ENCODE results near the gene VSTM2A.
"Not testable (repeated sequence)": the region's sequence is repeated elsewhere in the genome, so short reads cannot be mapped to it uniquely, and the experiment has no call there.

The VSTM2A gene, protein sequence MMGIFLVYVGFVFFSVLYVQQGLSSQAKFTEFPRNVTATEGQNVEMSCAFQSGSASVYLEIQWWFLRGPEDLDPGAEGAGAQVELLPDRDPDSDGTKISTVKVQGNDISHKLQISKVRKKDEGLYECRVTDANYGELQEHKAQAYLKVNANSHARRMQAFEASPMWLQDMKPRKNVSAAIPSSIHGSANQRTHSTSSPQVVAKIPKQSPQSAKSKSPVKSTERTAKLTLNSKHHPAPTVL

DNA sequence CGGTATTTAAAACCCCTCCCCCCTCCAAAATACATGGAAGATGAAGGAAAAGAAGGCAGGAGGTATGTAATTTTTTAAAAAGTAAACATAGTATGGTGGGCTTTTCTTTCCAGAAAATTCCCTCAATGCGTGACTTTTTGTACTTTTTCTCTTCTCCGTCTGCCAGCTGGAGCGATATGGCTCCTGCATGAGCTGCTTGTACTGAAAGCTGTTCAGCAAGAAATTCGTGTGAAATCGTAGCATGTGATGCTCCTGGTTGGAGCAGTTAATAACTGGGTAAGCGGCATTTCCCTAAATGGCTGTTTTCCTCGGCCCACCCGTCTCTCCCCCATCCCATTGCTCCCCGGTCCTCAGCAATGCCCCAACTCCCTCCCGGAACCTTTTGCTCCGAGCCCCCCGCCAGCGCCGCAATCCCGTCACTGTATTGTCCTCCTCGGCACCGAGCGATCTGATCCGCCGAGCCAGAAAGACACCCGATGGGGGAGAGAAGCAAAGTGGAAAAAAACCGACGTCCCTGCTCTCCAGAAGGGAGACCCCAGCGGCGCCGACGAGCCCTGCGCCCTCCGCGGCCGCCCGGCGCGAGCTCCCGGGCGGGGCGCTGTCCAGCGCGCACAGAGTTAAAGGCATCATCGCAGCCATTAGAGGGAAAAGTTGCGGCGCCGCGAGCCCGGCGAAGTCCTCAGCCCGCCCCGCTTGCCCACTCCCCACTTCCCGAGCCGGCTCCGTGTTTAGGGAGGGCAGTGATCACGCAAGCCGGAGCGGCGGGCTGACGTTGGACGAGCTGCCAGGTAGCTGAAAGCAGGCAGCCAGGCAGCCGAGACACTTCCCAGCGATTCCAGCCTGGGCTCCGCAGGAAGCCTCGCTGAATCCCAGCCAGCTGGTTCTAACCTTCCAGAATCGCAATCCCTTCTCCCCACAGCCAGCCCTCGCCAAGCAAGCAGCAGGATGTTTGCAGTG is at the start of gene VSTM2A:
VSTM2A (plus strand) TSS at position 707 of the 957 bp plus-strand sequence. CDS start 356 bp downstream, outside the sequence.
- DNase-seq (ENCODE audit: low spot score), result peak; percentile 59

DNA sequence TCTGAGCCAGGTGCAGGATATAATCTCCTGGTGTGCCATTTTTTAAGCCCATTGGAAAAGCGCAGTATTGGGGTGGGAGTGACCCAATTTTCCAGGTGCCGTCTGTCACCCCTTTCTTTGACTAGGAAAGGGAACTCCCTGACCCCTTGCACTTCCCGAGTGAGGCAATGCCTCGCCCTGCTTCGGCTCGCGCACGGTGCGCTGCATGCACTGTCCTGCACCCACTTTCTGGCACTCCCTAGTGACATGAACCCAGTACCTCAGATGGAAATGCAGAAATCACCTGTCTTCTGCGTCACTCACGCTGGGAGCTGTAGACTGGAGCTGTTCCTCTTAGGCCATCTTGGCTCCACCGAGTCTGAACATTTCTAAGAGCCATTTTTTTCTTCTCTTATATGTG is 37.6 kb upstream of the VSTM2A start:
- not testable (repeated sequence) for DNase-seq (ENCODE audit: low spot score)

DNA sequence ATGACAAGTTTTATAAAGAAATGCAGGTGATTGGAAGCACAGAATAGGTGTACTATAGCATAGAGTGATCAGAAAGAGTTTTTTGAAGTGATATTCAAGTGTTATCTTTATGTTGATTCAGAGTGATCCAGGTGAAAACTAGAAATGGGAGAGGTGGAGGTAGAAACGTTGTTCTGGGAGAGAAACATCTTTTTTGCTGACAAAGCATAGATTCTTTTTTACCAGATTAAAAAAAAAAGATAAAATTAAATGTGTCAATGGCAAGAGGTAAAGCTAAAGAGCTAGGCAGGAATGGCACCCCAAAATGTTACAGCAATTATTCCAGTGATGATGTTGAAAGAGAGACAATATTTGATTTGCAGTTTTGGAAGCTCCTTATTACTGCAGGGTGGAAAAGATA is 12.6 kb upstream of the VSTM2A start:
- no peak for DNase-seq (ENCODE audit: low spot score)

DNA sequence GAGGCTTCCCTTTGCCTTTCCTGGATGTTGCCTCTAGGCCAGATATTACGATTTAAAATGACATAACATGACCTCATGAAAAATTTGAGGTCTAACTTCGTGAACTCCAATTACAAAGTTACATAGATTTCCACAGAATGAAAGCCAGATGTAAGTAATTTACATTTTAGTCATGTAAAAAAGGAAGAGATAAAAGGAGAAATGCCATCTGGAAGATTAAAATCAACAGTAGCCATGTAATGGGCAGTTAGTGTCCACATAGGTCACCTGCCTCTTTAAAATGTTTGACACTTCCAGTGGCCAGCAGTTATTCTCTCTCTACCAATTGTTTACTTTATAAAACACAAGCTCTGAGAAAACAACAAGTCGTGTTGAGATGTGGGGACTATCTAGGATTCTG is 4.1 kb upstream of the VSTM2A start:
- no peak for DNase-seq (ENCODE audit: low spot score)

DNA sequence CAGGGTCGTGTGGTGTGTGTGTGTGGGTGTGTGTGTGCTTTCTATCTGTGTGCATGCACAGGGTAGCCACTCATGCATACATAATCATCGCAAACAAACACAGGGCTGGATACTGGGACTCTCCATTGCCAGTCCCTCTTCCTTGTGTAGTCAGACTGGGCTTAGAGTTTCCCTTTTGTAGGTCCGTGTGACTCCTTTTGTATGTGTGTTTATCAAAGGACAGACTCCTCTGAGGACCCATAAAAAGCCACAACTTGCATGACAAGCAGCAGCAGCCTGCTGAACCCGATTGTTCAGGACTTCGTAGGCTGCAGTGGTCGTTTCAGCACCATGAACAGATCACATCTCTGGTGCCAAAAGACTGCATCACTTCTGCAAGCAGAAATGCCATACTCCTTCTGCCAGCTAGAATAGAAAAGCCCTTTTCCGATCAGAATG is 895 bp downstream of the VSTM2A start:
- DNase-seq (ENCODE audit: low spot score), result peak; percentile 70

DNA sequence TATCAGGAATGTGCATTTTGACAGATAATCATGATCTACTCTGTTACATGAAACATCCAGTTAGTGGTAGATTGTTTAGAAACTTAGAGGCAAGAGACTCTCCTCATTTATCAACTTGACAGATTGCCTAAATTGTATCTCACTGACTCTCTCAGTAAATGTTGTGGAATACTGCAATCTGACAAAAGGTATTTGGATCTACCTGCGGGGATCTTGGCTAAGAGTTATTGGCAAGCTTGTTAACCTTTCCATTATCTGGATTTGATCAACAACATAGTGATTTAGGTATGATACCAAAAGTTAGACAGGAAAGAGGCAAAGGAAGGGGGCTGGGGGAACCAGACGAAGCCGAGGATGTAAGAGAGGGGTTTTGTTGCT is 2.0 kb downstream of the VSTM2A start:
- no peak for DNase-seq (ENCODE audit: low spot score)

DNA sequence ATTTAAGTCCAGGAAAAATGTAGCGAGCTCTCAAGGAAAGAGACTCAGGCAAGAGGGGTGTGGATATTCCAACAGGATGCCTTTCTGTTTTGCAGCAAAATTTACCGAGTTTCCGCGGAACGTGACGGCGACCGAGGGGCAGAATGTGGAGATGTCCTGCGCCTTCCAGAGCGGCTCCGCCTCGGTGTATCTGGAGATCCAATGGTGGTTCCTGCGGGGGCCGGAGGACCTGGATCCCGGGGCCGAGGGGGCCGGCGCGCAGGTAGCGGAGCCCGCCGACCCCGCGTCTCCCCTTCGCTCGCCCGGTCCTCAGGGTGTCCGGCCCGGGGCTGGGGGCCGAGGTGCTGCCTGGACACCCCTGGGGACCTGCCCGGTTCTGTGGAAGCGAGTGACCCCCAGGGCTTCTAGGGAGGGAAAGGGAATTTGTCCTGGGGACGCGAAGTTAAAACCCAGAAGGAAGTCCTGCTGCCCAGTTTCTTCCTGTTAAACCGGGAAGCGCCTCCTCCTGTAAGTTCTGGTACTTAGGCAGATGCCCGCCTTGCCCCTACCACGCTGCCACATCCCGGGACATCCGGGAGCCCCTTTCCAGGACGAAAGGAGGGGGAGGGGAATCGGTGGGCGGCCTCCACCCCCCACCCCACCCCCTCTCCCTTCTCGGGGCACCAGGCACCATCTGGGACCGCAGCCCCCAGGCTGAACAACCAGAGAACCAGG is 2.5 kb downstream of the VSTM2A start:
- DNase-seq (ENCODE audit: low spot score), result no peak

DNA sequence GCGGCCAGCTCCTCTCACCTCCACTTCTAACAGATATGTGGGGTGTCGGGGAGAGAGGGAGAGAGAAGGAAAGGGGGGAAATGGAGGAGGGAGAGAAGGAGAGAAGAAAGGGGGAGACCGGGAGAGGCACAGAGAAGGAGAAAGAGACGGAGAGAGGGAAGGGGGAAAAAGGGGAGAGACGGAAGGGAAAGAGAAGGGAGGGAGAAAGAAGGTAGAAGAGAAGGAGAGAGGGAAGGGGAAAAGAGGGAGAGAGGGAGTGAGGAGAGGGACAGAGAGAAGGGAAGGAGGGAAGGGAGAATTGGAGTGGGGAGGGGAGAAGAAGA is 3.0 kb downstream of the VSTM2A start:
- no peak for DNase-seq (ENCODE audit: low spot score)

DNA sequence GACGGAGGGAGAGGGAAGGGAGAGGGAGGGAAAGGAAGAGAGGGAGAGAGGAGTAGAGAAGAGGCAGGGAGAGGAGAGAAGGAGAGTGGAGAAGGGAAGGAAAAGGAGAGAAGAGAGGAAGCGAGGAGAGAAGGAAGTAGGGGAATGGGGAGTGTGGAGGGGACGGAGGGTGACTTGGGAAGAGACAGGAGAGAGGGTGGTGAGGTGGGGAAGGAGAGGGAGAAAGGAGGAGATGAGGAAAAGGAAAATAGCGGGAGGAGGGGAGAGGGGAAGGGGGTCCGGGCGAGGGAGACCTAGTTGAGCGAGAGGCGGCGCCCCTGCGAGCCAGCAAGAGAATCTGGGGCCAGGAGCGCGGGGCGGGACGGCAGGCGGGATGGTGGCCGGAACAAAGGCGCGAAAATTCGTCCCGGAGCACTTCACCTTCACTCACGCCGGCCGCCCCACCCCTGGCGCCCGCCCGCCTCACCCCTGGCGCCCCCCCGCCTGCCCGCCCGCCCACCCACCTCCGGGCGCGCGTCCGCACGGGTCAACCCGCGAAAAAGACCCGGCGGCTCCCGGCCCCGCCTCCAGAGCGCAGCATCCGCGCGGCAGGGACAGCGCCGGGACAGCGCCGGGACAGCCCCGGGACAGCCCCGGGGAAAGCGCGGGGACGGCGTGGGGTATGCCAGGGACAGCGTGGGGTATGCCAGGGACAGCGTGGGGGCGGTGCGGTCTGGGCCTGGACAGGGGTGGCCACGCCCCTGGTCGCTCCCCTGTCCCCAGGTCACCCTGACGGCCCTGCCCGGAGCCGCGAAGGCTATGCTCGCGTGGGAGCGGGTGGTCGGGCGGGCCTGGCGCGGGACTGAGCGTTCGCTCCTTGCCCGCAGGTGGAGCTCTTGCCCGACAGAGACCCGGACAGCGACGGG is 4.2 kb downstream of the VSTM2A start:
- peak; percentile 80 for DNase-seq (ENCODE audit: low spot score)

DNA sequence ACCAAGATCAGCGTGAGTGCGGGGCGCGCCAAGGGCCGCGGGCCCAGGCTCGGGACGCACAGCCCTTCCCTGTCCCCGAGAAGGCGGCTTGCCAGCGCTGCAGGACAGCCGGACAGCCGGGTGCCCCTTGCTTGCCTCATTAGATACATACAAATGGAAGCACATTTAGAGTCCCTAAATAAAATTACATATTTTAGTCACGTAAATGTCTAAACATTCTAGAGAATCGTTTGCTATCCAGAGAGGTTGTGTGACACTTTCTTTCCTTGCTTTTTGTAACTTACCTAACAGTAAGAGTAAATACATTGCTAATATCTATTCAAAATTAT is 4.8 kb downstream of the VSTM2A start:
- no peak for DNase-seq (ENCODE audit: low spot score)

DNA sequence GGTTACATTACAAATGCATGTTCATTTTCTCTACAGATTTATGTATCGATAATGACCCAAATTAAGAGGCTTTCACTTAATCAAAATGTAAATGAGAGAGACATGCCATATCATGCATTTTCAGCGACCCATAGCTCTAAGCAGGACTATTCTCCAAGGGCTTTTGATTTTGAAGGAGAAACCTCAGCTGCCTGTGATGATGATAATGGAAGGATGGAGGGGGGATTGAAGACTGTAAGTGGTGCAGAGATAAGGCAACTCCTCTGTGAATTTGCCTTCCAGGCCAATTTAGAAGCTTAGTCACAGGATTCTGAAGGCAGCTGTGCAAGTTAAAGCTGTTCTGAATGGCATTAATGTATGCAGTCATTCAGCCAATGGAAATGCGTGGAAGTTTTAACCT is 8.3 kb downstream of the VSTM2A start:
- no peak for DNase-seq (ENCODE audit: low spot score)

DNA sequence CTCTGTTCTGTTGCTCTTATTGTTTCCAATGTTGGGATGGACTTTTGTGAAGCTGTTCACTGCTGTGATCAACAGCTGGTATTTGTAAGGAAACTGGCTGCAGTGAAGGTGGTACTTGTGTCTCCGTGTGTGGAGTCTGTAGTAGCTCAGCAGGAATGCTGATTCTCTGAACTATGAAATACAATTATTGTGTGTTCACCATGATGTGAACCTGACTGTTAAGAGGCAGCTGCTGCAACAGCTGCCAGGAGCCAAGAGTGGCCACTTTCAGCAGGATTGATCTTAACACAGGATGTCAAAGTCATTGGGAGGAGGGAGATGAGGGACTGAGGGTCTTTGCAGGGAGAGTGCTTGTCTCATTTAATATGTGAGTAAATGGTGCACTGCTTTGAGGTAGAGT is 13.9 kb downstream of the VSTM2A start:
- no peak for DNase-seq (ENCODE audit: low spot score)

DNA sequence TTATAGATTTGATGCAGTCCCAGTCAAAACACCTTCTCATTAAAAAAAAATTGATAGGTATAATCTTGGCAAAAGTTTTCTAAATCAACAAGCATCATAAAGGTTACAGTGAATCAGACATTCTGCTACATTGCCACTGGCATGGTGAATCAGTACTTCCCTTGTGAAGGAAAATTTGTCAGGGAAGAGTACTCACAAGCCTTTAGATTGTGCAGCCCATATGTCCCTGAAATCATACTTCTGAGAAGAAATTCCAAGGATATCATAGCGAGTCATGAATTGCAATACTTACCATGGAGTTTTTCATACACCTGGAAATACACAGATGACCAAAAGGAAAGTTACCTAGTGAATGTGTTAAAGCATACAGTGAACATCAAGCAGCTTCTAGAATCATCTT is 17.2 kb downstream of the VSTM2A start:
- DNase-seq (ENCODE audit: low spot score), result no peak

DNA sequence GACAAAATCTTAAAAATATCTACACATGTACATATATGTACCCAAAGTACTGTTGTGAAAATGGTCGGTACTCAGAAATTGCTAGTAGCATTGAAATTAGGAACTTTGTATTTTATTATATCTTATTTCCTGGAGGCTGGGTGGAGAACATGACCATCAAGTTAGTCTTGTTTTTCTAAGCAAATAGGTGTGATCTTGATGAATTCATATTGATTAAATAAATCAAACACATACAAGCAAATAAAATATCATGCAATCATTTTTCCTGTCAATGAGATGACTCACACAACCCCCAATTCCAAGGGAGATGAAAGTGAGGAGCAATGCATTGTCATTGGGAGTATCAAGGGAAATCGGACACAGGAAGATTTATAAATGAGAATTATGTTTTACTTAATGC is 18.0 kb downstream of the VSTM2A start:
- no peak for DNase-seq (ENCODE audit: low spot score)

DNA sequence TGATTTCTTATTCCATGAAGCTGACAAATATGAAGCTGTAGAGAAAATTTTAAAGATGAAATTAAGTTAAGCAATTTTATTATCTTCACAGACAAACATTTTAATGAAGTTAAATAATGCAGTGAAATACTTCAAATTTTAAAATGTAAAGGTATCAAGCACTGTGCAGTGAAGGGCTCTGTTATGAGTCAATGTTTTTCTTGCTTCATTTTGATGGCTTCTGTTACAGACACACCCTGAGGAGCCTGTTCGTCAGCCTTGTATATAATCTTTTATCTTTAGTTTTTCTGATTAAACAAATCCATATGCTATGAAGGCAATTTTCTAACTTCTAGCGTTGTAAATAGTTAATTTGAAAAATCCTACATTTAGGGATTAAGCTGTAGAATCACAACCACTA is 18.5 kb downstream of the VSTM2A start:
- no peak for DNase-seq (ENCODE audit: low spot score)

DNA sequence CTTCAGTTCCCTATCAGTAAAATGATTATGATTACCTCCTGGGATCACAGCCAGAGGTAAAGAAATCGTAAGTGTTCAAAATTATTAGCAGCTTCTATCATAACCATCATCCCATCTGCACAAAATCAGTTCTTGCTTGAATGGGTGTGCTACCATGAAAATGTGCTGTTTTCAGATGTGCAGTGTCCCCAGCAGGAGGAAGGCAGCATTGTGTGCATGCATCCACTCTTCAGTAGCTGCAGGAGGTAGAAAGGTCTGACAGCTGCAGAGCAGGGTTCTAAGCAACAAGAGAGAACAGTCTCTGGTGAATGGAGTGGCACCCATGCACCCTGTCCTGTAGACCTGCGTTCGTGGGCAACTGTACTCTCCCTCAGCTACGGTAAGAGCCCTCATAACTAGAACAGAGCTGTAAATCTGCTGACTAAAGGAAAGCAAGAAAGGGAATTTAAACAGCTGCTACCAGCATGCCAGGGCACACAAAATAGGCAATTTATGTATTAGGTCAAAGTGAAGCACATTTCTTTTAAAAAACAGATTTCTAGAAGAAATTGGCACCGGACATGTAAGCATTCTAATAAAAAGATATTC is 21.2 kb downstream of the VSTM2A start:
- no peak for DNase-seq (ENCODE audit: low spot score)

DNA sequence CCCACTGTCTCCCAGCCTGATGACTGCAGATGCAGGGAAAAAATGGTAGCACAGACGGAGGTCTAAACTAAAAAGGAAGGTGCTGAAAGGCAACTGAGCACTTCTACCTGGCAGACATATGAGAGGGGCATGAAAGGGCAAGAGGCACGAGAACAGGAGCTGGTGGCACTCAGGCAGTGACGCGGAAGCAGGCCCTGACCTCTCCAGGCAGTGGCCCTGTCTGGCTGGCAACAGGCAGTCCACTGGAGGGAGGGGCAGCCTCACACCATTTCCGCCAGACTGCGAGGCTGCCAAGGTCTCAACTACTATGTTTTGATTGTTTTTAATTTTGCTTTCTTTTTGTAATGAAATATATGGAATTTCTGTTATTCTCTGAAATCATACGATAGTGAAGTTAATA is 23.3 kb downstream of the VSTM2A start:
- DNase-seq (ENCODE audit: low spot score), result no peak

DNA sequence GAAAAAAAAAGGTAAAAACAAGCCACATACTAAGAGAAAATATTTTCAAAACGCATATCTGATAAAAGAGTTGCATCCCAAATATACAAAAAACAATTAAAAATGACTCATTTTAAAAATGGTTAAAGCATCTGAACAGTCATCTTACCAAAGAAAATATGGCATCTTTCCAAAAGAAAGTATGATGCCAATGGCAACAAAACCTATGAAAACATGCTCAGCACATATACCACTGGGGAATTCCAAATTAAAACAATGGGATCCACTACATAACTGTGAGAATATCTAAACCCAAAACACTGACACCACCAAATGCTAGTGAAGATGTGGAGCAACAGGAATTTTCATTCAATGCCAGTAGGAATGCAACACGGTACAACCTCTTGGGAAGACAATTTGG is 39.3 kb downstream of the VSTM2A start:
- DNase-seq (ENCODE audit: low spot score), result no peak

DNA sequence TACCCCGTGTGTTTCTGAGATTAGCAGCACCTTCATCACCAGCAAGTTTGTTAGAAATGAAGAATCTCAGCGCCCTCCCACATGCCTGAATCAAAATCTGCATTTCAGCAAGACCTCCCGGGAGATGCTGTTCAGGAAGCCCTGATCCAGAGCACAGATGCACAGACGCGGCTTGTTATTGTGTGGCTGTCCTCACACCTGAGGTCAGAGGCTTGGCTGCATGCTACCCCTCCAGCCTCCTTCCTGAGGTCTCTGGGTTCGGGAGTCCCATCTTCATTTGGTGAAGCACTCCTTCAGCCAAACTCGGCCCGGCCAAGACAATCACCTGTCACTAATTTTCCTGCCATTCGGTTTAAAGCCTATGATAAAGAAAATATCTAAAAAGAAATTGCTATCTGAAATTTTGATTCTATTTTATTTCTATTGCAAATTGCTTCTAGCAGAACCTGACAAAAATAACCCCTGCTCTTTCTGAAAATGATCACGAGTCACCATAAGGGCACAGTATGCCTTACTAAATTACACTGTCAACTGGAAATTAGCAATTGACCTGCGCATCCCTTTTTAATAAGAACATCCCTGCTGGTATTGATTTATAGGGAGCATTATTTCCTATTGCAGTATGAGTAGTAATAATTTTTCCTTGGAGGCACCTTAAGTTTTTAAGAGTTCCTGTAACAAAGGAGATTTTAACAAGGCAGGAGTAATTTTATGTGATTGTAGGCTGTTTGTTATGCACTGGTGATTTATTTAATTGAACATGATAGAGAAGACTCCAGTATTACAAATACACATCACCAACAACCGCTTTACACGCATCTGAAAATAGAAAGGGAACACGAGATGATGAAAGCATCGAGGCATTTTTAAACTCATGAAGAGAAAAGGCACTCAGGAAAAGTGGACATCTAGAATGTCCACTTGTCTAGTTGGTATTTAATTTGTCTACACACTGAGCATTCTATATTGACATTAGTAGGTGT is 49.5 kb downstream of the VSTM2A start:
- DNase-seq (ENCODE audit: low spot score), result no peak

DNA sequence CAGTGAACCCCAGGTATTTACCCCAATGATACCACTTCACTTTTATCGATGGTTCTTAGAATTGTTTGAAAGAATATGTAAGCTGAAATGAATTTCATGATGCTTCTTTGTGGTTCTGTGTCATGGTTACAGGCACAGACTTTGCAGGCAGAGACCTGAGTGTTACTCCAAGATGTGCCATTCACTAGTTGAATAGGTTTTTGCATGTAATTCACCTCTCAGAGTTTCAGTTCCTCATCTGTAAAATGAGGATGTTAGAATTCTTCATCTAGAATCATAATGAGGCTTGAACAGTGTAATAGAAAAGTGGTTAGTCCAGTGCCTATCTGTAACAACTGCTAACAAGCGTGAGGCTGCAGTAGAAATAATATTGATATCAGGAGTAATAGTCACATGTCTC is 54.6 kb downstream of the VSTM2A start:
- no peak for DNase-seq (ENCODE audit: low spot score)

Data from SW480 (cell line).